HG03196 (cell line): ENCODE results near the gene CDKN2C.
"Not testable (repeated sequence)": the region's sequence is repeated elsewhere in the genome, so short reads cannot be mapped to it uniquely, and the experiment has no call there.

Experiments
- ATAC-seq: cut with Tn5 transposase; IDR thresholded peaks from one replicate; pipeline ENCODE4 v1.9.1; 2021; ENCODE audit not compliant: unreplicated experiment

The CDKN2C gene

DNA sequence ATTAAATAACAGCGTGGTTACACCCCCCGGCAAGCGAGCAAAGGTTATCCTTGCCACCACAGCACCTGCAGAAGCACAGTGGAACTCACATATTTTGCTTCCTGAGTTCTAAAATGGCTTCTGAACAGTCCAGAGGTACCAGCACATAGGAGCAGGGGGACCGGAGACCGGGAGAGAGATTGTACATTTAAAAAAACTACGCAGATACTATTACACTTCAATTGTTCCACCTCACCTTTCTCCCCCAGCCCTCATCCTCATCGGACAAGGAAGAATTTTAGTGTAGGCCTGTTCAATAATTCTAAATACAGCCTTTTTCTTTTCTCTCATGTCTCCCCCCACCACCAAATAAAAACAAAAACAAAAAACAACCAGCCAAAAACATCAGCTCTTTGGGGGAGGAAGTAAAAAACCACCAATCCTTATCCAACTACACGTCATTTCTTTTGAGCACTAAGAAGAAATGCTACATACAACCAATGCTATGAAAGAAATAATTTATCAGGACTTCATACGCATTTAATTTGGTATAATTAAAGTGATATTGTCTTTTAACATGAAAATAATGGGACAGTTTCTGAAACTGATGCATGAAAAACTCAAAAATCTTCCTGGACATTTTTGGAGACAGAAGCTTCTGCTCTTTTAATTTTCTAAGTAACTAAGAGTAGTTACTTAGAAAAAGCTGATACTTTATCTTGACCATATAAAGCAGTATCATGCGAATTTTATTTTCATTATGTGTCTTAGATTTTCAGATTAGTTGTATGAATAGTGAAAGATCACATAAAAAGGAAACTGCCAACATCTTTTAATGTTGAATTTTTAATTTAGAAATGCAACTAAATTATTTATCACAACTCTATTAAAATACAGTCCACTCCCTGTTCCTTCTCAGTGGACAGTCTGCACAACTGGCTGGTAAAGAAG is 9.1 kb downstream of the CDKN2C start:
- no peak for ATAC-seq

DNA sequence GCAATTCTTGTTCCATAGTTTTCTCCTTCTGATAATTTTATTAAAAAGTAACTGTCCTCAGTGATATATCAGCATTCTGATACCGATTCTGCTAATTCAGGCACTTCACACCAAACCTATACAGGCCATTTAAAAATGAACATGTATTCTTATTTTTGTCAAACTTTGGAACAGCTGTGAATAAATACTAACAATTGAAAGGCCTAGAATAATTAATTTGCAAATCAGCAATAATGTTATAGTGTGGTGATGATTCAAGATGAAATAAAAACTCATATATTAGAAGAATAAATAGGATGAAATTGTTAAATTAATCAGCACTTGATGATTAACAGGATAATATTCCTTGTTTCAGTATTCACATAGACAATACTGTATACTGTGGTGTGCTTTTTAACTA is 9.9 kb downstream of the CDKN2C start:
- no peak for ATAC-seq

DNA sequence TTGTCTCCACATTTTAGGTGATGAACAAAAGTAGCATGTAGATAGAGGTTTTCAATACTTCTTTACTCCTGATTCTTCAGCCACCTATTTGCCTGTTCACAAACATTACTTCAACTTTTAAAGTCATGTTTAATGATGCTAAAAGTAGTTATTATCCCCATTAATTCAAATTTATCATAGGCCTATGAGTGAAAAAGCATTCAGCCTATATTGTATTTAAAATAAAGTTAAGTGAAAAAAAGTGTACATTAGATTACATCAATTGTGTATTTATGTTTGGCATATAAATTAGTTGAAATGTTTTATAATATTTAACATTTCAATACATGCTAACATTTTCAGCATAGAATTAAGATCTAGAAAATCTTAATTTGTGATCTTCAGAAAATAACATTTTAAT is 10.5 kb downstream of the CDKN2C start:
- ATAC-seq = no peak

DNA sequence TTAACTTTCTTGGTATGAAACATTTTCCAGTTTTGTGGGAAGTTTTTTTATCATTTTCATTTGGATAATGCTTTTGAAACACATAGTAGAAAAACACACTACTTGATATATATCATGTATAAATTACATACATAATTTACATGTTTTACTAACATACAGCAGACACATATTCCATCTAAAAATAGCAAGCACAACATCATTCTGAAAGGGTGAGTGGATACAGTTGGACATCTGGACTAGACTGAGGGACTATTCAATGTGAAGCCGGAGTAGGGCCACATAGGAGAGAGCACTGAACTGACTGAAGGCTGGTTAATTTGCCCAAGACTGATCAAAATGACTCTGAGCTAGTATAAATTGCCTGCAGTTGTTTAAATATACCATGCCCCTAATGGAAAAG is 11.7 kb downstream of the CDKN2C start:
- ATAC-seq = no peak

DNA sequence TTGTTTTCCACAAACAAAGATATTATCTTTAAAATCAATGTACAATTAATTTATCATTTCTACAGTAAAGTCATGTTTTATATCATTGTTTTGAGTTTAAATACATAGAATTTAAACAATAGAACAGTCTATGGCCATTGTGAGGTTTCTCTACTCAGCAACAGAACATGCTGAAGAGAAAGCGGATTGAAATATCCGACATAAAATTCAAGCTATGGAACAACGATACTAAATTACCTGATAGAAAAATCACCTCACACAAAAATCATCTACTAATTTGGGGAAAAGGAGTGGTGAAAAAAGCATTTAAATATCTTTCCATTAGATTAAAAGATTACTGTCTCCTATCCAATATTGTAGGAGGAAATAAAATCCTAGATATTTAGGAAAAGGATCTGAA is 12.6 kb downstream of the CDKN2C start:
- no peak for ATAC-seq

DNA sequence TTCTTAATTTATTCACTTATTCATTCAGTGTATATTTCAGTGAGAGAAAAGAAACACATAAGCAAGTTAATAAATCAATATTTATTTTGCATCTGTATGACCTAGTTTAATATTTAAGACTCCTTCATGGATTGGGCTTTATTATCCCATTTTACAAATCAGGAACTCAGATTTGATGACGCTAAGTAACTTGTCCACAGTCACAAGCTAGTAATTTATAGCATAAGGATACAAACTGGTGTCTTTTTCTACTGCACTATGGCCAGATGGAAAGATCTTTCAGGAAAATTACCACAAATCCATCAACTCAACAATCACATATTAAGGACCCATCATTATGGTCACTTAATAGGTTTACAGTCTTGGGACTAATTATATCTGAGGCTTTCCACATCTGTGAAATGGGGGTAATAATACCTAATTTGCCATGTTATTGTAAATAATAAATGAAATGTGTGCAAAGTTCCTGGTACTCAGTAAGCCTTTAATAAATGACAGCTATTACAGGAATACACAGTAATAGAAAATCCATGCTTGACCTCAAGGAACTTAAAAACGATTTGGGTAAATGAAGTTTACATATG is 13.3 kb downstream of the CDKN2C start:
- no peak for ATAC-seq

DNA sequence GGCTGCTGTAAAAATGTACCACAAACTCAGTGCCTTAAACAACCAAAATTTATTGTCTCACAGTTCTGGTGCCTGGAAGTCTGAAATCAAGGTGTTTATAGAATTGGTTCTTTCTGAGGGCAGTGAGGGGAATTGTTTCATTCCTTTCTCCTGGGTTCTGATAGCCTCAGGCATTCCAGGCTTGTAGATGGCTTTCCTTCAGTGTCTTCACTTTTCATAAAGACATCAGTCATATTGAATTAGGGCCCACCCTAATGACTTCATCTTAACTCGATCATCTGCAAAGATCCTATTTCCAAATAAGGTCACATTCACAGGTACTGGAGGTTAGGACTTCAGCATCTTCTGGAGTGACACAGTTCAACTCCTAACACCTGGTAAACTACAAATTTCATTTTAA is 15.0 kb downstream of the CDKN2C start:
- ATAC-seq = no peak

DNA sequence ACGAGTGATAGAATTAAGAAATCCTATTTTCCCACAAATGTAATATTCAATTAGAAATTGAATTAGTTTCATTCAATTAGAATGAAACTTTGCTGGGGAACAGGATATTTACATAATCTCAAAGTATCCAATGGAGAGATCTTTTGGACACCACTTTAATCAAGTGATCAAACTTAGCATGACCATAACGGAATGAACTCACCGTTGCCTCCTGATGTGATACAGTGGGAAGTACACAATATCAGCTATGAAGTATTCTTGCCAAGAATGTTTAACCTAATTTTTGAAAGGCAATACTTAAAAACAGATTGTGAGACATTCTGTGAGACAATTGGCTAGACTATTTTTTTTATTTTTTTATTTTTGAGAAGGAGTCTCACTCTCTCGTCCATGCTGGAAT is 16.6 kb downstream of the CDKN2C start:
- ATAC-seq = no peak

DNA sequence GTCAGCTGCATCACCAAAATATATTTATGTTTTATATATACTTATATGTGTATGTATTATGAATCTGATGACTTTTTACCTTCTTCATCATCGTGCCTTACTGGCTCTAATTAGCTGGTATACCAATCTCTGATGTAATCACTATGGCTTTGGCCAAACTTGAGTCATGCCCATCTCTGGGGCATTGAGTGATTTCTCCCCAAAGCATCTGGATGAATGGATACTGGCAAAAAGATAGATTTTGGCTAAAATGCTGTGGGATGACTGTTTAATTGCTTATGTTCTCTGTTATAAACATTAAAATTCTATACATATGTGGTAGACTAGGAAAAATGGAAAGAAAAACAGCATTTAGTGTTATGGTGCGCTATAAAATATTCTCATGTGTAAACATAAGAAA is 19.6 kb downstream of the CDKN2C start:
- no peak for ATAC-seq

DNA sequence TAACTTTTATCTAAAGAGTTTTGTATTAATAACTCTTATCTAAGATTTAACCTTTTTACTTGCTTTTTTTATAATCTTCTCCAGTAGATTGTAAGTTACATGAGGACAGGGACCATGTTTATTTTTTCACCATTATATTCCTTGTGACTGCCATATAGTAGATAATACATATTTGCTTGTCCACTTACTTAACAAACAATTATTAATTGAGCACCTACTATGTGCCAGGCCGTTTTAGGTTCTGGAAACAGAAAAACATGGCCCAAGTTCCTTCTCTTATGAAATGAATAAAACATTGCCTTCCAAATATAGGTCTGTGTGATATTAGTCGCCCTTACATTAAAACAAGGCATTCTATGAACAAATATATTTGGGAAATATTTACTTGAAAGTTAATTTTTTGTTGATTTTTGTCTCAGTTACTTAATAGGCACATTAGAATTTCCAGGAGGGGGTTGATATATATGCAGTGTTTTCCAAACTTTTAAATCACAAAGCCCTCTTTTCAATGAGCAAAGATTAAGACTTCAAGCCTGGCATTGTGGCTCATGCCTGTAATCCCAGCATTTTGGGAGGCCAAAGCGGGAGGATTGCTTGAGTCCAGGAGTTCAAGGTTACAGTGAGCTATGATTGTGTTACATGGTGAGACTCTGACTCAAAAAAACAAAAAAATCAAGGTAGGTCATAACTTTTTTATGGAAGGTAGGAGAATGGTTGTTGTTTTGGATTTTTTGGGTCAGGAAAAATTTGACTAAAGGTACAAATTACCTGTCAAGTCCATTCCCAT is 22.7 kb downstream of the CDKN2C start:
- no peak for ATAC-seq

DNA sequence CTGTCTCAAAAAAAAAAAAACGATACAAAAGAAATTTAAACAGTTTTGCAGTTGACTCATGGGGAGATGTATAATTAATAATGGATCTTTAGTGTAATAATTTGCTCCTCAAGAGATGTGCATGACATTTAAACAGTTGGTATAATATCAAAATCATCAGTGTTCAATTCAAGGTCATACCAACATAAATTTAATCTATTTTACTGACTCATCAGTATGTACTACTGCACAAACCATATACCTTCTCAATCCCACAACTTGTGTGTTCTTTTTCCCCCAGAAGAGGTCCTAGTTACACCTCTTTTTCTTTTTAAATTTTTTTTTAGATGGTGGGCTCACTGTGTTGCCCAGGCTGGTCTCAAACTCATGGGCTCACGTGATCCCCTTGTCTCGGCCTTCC is 23.6 kb downstream of the CDKN2C start:
- ATAC-seq = no peak

DNA sequence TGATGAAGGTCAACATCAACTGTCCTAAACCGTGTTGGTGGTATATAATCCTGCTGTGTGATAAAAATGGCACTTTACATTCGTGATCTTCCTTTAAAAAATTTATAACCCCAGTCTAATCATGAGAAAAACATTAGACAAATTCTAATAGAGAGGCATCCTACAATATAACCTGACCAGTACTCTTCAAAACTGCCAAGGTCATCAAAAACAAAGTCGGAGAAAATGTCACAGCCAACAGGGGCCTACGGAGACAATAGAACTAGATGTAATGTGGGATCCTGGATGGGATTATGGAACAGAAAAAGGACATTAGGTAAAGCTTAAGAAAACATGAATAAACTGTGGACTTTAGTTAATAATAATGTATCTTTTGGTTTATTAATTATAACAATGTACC is 25.0 kb downstream of the CDKN2C start:
- no peak for ATAC-seq

DNA sequence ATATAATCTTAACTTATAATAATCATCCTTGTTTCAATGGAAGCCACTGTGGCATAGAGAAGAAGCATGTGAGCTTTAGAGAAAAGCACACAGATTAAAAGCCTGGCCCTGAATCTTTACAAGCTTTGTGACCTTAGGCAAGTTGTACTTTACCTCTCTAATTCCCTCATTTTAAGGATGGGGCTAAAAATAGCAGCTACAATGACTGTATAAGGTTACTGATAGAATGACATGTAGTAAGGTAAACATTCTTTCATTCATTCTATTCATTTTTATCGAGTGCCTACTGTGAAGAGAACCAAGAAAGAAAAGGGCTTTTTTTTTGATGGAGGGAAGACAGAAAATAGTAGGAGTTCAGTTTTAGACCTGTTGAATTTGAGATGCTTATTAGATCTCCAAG is 25.6 kb downstream of the CDKN2C start:
- ATAC-seq = no peak

DNA sequence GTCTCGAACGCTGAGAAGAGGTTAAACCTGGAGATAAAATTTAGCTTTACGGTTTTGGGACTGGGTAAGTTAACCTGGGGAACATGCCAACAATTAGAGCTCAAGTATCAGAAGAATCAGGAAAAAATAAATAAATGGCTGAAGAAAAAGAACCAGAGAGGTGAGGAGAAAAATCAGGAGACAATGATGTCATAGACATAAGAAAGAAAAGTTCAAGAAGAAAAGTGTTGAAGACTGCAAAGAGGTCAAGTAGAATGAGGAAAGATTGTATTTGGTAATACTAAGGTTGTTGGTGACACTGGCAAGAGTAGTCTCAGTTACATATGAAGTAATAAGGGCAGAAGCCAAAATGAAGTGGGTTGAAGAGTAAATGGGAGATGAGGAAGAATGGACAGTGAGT is 26.0 kb downstream of the CDKN2C start:
- ATAC-seq = no peak

DNA sequence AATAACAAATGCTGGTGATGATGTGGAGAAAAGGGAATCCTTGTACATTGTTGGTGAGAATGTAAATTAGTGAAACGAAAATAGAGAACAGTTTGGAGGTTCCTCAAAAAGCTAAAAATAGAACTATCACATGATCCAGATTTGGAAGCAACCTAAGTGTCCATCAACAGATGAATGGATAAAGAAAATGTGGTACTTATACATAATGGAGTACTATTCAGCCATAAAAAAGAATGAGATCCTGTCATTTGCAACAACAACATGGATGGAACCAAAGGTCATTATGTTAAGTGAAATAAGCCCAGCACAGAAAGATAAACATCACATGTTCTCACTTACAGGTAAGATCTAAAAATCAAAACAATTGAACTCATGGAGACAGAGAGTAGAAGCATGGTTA is 29.3 kb downstream of the CDKN2C start:
- ATAC-seq = not testable (repeated sequence)

DNA sequence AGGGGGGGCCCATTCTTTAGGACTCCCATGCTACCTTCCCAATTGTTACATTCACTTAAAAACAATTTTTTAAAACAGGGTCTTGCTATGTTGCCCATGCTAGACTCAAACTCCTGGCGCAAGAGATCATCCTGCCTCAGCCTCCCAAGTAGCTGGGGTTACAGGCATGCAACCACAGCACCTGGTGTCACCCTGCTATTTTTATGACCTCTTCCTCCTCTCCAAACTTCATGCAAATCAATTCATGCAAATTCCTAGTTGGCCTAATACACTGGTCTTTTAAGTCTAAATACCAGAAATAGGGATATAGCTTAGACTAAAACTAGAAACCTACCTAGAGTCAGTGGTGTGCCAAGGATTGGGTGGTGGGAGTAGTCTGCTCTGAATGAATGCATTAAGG is 30.1 kb downstream of the CDKN2C start:
- ATAC-seq = no peak

DNA sequence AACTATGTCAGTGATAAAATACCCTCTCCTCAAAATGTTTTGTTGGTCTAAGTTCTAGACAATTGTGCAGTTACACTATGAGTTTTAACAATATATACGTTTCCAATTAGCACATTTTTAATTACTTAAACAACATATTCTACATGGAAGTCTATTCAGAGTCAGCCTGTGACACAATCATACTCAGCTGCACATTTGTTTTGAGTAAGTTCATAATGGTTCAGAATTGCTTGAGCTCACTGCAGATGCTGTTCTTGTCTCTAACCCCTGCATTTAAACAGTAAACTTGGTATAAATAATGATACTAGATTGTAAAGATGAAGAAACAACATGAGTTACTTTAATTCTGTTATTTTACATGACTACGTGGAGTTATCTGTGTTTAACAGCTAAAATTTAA is 30.6 kb downstream of the CDKN2C start:
- ATAC-seq = no peak

DNA sequence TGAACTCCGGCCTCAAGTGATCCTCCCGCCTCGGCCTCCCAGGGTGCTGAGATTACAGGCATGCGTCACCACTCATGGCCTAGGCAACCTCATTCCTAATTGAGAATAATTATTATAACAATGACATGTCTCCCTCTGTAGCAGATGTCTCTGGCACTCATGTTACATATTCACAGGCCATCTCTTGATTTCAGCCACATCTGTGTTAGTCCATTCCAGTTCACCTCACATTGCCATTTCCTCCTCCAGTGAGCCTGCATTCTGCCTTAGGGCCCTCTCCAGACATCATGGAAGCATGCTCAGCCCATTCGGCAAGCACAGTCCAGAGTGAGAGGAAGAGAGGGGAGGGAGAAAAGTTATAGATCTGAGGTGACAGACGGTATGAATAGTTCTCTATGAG is 32.5 kb downstream of the CDKN2C start:
- no peak for ATAC-seq

DNA sequence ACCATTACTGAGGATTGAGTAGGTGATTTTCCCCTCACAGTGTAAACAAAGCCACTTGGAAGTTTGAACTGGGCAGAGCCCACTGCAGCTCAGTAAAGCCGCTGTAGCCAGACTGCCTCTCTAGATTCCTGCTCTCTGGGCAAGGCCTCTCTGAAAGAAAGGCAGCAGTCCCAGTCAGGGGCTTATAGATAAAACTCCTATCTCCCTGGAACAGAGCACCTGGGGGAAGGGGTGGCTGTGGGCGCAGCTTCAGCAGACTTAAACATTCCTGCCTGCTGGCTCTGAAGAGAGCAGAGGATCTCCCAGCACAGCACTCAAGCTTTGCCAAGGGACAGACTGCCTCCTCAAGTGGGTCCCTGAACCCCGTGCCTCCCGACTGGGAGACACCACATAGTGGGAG is 35.5 kb downstream of the CDKN2C start:
- ATAC-seq = not testable (repeated sequence)

DNA sequence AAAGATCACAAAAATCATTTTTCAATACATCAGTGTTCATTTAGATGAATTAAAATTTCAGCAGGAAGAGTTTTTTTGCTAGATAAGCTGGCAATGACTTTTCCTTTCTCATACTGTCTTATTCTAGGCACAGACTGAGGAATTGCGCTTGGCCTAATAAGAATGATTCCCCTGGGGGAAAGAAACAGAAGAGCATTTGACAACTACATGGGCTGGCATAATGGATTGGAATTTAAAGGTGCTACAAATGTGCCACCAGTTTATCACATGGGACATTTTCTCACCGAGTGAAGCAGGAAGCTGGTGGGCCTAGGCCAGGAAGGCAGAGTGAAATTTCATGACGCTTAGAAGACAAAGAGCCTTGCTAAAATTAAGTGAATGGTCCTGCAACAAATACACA is 39.3 kb downstream of the CDKN2C start:
- no peak for ATAC-seq

DNA sequence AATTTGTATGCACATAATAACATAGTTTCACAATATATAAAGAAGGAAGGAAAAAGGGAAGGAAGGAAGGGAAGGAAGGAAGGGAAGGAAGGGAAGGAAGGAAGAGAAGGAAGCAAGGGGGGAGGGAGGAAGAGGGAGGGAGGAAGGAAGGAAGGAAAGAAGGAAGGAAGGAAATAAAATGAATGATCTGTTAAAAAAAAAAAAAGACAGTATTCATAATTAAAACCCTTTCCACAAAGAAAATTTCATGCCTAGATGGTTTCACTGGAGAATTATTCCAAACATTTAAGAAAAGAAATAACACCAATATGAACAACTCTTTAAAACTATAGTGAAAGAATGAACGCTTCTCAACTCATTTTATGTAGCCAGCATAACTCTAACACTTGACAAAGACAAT is 44.8 kb downstream of the CDKN2C start:
- no peak for ATAC-seq

DNA sequence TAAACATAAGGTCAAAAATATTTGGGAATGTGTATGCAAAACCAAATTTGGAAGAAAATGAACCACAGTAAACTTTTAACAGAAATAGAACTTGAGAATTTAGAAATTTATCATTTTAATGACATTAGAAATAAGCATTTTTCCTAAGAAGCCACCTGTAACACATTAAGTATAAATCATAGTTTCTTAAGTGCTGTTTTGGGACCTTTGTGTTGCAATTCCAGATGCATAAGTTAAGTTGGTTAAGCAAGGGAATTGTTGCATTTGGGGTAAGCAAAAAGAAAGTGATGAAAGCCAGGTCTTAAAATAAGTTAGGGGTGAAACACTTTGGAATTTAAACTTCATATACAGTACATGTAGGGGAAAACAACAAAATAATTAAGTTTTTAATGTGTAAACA is 49.8 kb downstream of the CDKN2C start:
- no peak for ATAC-seq
